HUES64 (cell line): Measurements from ENCODE around the gene PDE4B.

ENCODE experiments used
- H3K27ac ChIP-seq: 2 replicates; pipeline ENCODE4 v1.7.0; 2013; ENCODE audit warnings: low read depth, low read length, inconsistent platforms
- H3K27me3 ChIP-seq: 2 replicates; pipeline ENCODE4 v1.6.1; 2013; ENCODE audit warnings: mild to moderate bottlenecking, low read length; ENCODE audit not compliant: insufficient read depth
- H3K36me3 ChIP-seq: 2 replicates; pipeline ENCODE4 v1.6.1; 2013; ENCODE audit warnings: mild to moderate bottlenecking, low read length; ENCODE audit not compliant: insufficient read depth
- H3K4me1 ChIP-seq: 2 replicates; pipeline ENCODE4 v1.6.1; 2013; ENCODE audit warnings: mild to moderate bottlenecking, low read length, moderate library complexity; ENCODE audit not compliant: insufficient read depth
- H3K4me3 ChIP-seq: 2 replicates; pipeline ENCODE4 v1.5.1; 2013; ENCODE audit warnings: mild to moderate bottlenecking, low read length, moderate library complexity
- H3K9ac ChIP-seq: 2 replicates; pipeline ENCODE4 v1.6.1; 2013; ENCODE audit warnings: mild to moderate bottlenecking, low read depth, low read length
- H3K9me3 ChIP-seq: 2 replicates; pipeline ENCODE4 v1.6.1; 2013; ENCODE audit warnings: low read depth, low read length; ENCODE audit not compliant: insufficient read depth
- WGBS: fragments of 150-250, 120-280 bp; methylation state at CpG from one replicate; pipeline ENCODE4 v1.1.7; 2013; ENCODE audit warnings: missing lambda C conversion rate; 5-methylcytosine and 5-hydroxymethylcytosine counted together

The PDE4B gene

DNA sequence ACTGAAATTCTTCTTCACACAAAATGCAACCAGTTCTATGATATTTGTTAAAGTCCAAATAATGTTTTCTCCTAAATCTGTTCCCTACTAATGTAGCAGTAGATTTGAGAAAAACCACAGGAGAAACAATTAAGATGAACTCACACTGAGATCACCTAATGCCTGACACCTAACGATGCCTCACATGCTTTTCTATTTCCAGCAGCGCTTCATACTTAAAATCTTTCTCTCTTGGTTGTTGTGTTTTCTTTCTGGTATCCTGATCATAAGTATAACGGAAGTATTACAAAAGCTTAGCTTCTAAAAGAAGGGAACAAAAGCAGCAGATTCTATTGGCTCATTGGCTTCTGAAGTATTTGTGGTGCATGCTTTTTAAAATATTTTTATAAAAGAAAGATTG is 474.1 kb downstream of the PDE4B start:
- WGBS: 79% methylated on average over 2 of the region's 3 CpGs
- Histone ChIP-seq H3K4me1 (peaks cover 6% of the 10 kb centered on the region), H3K4me3 (no peak overlapping the region), H3K27ac (no peak overlapping the region), H3K9ac (no peak overlapping the region), H3K27me3 (no peaks in the 10 kb centered on the region), H3K36me3 (no peaks in the 10 kb centered on the region), H3K9me3 (no peaks in the 10 kb centered on the region)

DNA sequence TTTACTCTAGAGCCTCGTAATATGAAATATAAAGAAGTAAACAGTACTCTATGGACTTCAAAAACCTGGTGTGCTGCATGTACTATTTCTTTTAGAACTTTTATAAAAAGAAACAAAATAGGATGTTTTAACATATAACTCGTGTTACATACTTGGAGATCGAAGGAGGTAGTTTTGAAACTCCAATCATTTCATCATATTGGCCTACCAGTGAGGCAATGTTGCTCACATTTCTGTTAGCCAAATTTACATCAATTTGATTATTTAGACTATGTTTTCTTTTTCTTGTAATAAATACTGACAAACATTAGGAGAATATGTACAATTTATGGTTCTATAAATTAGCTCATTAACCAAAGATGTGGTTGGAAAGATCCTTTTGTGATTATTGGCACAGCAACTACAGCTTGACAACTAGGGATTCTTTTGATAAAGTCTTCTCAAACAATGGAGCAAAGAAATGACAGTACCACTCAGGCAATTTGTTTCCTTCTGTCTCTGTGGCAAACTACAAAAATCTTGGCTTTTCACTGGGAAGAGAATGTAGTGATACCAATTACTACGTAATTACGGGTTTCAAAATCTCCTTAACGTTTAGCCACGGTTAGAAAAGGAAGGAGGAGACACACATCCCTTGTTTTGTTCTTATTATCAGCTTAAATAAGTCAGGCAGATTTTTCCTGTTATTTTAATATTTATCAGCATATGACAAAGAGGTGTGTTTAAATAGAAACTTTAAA is 474.7 kb downstream of the PDE4B start:
- Histone ChIP-seq H3K36me3 (no peaks in the 10 kb centered on the region), H3K9ac (no peak overlapping the region), H3K27ac (no peak overlapping the region), H3K4me3 (no peak overlapping the region), H3K9me3 (no peaks in the 10 kb centered on the region), H3K27me3 (no peaks in the 10 kb centered on the region), H3K4me1 (peaks cover 10% of the 10 kb centered on the region)
- WGBS: 94% methylated on average over 7 of the region's 7 CpGs

DNA sequence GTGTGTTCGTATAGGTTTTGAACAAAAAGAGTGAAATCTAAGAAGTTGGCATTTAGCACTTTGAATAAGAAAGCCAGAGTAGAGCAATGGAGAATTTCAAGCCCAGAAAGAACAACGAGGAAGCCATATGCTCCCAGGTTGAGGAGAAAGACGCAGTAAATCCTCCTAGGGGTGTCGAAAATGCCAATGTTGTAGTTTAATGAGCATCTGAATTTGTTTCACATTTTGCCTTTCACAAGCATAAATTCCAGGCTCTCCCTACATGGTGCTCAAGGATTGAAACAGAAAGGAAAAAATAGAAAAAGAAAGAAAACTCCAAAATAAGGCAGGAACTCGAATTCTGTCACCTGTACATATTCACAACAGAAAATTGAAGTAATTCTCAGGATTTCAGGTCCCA is 476.5 kb downstream of the PDE4B start:
- H3K4me3 ChIP-seq: no peak overlapping the region
- no peak overlapping the region for H3K9ac ChIP-seq
- no peaks in the 10 kb centered on the region for H3K27me3 ChIP-seq
- H3K27ac ChIP-seq: no peak overlapping the region
- WGBS: 90% methylated on average over 5 of the region's 5 CpGs
- no peaks in the 10 kb centered on the region for H3K36me3 ChIP-seq
- no peaks in the 10 kb centered on the region for H3K9me3 ChIP-seq
- peaks cover 10% of the 10 kb centered on the region for H3K4me1 ChIP-seq

DNA sequence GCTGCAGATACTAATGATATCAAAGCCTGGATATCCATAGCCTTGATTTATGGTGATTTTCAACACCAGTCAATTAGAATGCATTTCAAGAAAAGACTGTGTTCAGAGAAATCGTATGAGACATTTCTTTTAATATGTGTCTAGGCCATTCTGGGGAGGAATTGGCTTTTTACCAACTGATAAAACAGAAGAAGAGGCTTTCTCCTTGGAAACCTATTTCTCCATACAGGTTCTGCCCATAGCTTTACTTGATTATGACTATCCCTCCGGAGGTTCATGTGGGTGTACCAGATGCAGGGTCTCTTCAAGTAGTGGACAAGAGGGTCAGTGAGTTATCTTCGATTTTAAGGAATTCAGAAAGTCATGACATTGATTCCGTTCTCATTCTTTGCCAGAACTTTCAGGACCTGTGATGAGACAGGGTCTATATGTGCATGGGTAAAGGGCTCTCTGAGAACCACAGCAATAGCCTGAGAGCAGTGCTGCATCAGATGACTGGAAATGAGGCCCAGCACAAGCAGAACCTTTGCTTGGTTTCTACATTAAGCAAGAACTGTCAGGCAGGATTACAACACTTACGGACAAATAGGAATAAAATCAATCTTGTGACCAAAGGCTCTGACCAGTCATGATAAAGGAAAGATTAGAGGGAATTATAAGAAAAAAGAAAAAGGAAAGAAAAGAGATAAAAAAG is 477.6 kb downstream of the PDE4B start:
- 96% methylated on average over 5 of the region's 5 CpGs for WGBS
- H3K9me3 ChIP-seq: no peaks in the 10 kb centered on the region

DNA sequence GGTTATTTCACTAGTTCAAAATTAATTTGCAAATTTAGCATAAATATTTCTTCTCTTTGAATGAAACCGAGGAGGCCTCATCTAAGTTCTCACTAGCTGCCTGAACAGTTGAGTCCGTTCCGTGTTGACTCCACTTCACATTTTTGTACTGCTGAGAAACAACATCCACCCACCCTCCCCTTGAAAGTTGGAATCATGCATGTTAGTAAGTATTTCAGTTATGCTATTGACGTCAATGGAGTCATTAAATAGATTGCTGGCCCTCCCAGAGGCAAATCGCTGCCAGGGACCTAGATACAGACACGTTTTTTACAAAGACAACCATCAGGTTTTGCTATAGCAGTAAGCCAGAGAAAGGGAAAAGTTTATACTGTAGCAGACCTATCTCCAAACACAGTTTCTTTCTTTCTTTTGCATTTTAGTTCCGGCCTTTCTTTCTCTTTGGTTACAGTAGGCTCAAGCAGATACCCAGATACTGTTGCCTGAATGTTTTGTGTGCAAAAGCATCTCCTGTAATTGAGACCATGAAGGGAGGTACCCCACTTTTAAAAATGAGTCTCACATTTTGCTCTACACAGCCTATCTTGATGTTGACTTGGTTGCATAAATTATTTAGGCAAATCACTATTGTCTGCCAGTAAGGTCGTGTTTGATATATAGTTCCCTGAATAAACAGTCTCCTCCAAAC is 478.7 kb downstream of the PDE4B start:
- H3K4me3 ChIP-seq: no peak overlapping the region
- peaks cover 14% of the 10 kb centered on the region for H3K4me1 ChIP-seq
- no peaks in the 10 kb centered on the region for H3K9me3 ChIP-seq
- no peaks in the 10 kb centered on the region for H3K27me3 ChIP-seq
- H3K9ac ChIP-seq: no peak overlapping the region
- H3K27ac ChIP-seq: no peak overlapping the region
- WGBS: 45% methylated on average over 7 of the region's 8 CpGs
- H3K36me3 ChIP-seq: no peaks in the 10 kb centered on the region

More for the DNA sequence above, 477.6 kb downstream of the PDE4B start:
- H3K27me3 ChIP-seq: no peaks in the 10 kb centered on the region
- H3K36me3 ChIP-seq: no peaks in the 10 kb centered on the region
- H3K27ac ChIP-seq: no peak overlapping the region
- no peak overlapping the region for H3K4me3 ChIP-seq
- H3K9ac ChIP-seq: no peak overlapping the region
- H3K4me1 ChIP-seq: peaks cover 11% of the 10 kb centered on the region

DNA sequence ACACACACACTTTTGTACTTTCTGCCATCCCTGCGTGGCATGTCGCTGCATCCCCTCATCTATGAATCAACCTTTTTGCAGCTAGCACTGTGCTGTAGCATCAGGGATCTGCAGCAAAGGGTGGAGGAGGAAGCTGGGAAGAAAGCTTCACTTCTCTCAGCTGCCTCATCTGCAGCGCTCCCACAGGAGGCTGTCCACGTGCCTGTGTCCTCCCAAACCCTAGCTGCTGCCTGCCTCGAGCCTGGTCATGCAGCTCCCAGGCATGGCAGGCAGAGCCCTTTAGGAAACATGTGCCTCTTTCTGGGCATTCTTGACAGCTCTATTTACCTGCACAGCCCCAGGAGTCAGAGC is 479.2 kb downstream of the PDE4B start:
- Histone ChIP-seq H3K27ac (no peak overlapping the region), H3K9me3 (no peaks in the 10 kb centered on the region), H3K4me1 (peaks cover 14% of the 10 kb centered on the region), H3K9ac (no peak overlapping the region), H3K4me3 (no peak overlapping the region), H3K36me3 (no peaks in the 10 kb centered on the region), H3K27me3 (no peaks in the 10 kb centered on the region)
- WGBS: 75% methylated on average over 5 of the region's 5 CpGs

DNA sequence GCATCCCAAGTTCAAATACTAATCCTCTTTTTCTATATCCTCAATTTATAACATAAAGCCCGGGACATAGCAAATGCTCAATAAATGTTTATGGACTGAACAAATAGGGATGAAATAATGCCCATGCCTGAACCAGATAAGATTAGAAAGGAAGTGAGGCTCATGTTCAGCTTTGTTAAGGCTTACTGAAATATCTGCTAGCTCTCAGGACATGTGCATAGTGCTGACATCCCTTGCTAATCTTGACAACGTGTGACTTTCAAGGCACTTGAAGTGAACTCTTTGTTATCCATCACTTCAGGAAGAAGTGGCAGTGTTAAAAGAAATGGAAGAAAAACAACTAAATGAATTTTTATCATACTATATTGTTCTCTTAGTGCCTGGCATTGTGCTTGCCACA is 481.0 kb downstream of the PDE4B start:
- no peak overlapping the region for H3K4me3 ChIP-seq
- 81% methylated on average over 2 of the region's 2 CpGs for WGBS
- no peak overlapping the region for H3K27ac ChIP-seq

DNA sequence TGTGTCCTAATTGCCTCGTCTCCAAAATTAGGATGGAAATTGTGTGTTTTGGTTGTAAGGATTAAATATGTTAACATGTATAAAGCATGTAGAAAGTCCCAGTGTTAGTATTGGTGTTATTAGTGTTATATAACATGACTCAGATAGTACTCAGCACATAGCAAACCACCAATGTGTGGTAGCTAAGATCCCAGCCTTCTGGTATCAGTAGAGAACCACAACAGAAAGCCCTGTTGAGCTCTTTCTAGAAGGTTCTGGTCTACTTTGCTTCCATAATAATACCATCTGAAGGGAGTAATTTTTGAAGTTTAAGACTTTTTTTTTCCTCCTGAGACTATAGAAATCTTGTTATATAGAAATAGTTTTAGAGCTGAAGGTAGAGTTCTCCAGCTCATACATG is 481.9 kb downstream of the PDE4B start:
- H3K27me3 ChIP-seq: no peaks in the 10 kb centered on the region
- H3K9ac ChIP-seq: no peak overlapping the region
- no peak overlapping the region for H3K27ac ChIP-seq
- H3K36me3 ChIP-seq: no peaks in the 10 kb centered on the region
- 100% methylated on average over 1 of the region's 1 CpG for WGBS
- H3K9me3 ChIP-seq: no peaks in the 10 kb centered on the region
- H3K4me1 ChIP-seq: peaks cover 22% of the 10 kb centered on the region
- H3K4me3 ChIP-seq: no peak overlapping the region

More for the DNA sequence above, 481.0 kb downstream of the PDE4B start:
- Histone ChIP-seq H3K9me3 (no peaks in the 10 kb centered on the region), H3K27me3 (no peaks in the 10 kb centered on the region), H3K4me1 (peaks cover 19% of the 10 kb centered on the region), H3K9ac (no peak overlapping the region), H3K36me3 (no peaks in the 10 kb centered on the region)

DNA sequence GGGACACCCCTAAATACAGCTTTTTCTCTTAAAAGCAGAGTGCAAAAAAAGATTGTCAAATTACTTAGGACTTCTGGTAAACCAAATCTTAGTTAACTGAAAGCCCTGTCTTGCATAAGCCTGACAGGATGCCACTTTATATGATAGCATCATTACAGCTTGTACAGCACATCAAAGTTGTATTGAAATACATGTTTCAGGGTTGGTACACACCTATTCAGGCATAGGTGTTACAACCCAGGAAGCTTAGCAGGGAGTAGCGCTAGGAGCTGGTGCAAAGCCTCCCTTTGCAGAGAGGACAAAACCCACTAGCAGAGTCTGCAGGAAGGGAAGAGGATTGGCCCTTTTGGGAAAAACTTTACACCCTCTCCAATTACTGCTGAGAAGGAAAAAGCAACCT is 482.4 kb downstream of the PDE4B start:
- peaks cover 22% of the 10 kb centered on the region for H3K4me1 ChIP-seq
- 100% methylated on average over 1 of the region's 1 CpG for WGBS

DNA sequence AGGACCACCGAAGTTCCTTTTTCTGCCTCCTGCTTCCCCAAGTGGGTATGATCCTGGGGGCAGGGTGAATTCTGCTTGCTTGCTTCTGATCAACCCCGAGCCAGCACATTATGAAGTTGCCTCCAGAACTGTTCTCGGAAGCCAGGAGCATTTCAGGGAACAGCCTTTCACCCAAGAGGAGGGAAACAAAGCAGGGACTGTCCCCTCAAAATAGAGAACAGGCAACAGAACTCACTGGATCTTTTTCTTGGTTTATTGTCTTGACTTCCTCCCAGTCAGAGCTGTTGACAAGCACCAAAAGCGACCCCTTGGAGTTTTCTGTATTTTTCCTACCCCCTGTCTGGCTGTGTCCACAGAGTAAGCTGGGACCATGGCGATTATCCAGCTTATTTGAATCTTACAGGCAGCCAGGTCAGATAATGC is 482.9 kb downstream of the PDE4B start:
- H3K4me3 ChIP-seq: no peak overlapping the region
- no peak overlapping the region for H3K27ac ChIP-seq

More for the DNA sequence above, 482.4 kb downstream of the PDE4B start:
- Histone ChIP-seq H3K27ac (no peak overlapping the region), H3K4me3 (no peak overlapping the region), H3K36me3 (no peaks in the 10 kb centered on the region), H3K27me3 (no peaks in the 10 kb centered on the region), H3K9ac (no peak overlapping the region), H3K9me3 (no peaks in the 10 kb centered on the region)

DNA sequence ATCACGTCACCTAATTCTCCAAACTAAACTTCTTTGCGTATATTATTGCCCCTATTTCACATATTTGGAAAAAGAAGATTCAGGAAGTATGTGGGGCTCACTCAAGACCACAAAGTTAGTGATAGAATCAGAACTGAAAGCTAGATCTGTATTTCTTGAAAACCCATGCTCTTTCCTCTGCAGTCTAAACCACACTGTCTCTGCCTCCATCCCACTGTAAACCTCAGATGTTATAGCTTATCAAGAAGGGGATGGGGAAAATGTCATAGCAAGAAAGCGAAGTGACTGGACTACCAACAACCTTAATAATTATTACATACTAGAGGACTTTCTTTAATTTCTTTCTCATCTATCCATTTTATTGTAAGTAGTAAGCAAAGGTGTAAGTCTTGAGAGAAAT is 483.5 kb downstream of the PDE4B start:
- Histone ChIP-seq H3K4me1 (peaks cover 21% of the 10 kb centered on the region), H3K9me3 (no peaks in the 10 kb centered on the region), H3K27ac (no peak overlapping the region), H3K27me3 (no peaks in the 10 kb centered on the region), H3K4me3 (no peak overlapping the region), H3K36me3 (no peaks in the 10 kb centered on the region), H3K9ac (no peak overlapping the region)
- 100% methylated on average over 2 of the region's 3 CpGs for WGBS

More for the DNA sequence above, 482.9 kb downstream of the PDE4B start:
- Histone ChIP-seq H3K9ac (no peak overlapping the region), H3K9me3 (no peaks in the 10 kb centered on the region), H3K36me3 (no peaks in the 10 kb centered on the region), H3K4me1 (peaks cover 22% of the 10 kb centered on the region), H3K27me3 (no peaks in the 10 kb centered on the region)
- WGBS: 85% methylated on average over 5 of the region's 5 CpGs
